NCI-H2107 treated with DMSO at 0.1 percent for 48 hours (cell line): Measurements from ENCODE around the gene DDAH2.

Experiments
- DNase-seq: peaks from one replicate; lab custom pipeline; 2025; ENCODE audit not compliant: unreplicated experiment; lab: John Stamatoyannopoulos, UW

The DDAH2 gene

DNA sequence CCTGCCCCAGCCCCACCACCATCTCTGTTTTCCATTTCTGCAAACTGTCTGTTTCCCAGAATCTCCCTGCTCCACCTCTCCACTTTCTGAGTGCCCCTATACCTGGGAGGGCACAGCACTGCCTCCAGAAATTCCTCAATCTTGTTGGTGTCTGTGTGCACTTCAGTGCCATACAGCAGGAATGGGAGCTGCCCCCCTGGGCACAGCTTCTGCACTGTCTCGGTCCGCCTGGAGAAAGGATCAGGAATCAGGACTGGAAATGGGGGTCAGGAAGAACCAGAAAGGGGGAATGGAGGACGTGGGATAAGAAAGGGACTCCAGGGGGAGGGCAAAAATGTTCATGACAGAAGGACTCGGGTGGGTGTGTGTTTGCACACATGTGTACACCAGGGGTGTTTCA, 4.6 kb upstream of the DDAH2 start:
- DNase-seq, result no peak

DNA sequence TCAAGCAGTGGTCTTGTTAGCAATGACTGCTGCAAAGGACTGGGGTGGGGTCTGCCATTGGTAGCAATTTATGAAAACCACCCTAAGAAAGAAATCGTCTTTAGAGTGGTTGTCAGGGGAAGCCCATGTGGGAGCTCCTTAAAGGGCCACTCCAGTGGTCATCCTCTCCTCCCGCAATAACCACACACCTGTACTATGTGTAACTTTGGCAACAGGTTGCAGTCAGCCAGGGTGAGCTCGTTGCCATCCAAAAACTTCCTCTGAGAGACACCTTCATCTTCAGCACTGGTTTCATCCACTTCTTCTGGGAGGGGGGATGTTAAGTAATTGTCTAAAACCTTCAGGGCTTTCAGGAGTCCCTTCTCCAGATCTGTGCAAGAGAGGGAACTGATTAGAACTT, 2.9 kb upstream of the DDAH2 start:
- DNase-seq, result no peak

DNA sequence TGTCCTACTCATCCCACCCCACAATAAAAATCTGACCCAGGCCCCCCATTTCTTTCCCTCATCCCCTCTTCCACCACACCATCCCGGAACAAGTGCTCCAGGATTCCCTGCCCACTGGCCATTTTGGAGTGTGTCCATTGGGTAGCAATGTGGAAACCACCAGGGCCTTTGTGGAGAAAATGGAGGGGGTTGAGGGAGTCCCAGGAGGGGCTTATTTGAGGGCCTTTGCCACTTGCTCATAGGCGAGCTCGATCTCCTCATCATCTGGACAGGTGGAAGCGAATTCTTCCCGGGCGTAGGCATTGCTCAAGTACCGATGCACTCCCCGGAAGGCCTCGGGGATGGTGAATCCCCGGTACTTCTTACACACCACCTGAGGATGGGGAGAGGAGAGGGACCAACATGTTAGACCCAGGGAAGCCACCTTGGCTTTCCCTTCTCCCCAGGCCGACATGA, 1.6 kb upstream of the DDAH2 start:
- DNase-seq, result no peak

DNA sequence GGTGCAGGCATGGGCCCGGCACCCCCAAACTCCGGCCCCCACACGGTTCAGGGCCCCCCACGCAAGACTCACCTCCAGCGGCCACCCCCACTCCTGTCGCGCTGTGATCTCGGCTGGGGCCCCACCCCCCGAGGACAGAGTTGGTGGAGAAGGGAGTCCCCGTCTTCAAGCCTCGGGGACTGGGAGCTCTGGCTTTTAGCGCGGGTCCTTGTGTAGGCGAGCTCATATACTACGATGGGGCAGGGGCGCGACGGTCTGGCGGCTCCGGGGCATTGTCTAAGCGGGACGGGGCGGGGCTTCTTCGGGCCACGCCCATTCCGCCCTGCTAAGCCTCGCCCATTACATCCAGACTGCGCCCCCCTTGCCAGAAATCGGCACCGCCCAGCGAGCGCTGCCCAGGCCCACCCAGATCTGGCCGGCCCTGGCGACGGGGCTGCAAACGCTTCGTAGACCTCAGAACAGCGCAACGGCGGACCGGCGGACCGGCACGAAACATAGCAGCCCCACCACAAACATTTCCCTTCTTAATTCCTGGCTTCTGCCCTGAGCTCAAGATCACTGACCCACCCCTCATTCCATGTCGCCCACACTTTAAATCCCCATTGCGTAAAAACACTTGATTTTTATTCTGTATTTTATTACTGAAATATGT, 1.0 kb upstream of the DDAH2 start:
- no peak for DNase-seq

DNA sequence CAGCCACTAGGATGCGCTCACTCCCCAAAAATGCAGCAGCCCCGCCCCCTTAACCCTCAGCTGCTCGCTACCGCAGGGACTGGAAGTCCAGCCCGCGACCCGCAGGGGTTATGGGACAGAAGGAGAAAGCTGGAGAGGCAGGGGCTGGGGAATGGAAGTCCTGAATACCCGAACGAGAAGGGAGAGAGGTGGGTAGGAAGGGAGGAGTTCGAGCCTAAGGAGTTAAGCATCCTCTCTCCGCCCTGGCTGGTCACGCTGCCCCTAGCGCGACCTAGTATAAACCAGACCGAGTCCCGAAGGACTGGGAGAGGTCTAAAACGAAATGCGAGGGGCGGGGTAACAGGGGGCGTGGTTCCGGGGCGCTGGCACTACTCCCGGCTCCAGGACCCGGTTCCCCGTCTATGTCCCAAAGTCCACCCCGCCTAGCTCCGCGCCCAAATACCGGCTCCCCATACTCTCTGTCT, 448 bp upstream of the DDAH2 start:
- no peak for DNase-seq

DNA sequence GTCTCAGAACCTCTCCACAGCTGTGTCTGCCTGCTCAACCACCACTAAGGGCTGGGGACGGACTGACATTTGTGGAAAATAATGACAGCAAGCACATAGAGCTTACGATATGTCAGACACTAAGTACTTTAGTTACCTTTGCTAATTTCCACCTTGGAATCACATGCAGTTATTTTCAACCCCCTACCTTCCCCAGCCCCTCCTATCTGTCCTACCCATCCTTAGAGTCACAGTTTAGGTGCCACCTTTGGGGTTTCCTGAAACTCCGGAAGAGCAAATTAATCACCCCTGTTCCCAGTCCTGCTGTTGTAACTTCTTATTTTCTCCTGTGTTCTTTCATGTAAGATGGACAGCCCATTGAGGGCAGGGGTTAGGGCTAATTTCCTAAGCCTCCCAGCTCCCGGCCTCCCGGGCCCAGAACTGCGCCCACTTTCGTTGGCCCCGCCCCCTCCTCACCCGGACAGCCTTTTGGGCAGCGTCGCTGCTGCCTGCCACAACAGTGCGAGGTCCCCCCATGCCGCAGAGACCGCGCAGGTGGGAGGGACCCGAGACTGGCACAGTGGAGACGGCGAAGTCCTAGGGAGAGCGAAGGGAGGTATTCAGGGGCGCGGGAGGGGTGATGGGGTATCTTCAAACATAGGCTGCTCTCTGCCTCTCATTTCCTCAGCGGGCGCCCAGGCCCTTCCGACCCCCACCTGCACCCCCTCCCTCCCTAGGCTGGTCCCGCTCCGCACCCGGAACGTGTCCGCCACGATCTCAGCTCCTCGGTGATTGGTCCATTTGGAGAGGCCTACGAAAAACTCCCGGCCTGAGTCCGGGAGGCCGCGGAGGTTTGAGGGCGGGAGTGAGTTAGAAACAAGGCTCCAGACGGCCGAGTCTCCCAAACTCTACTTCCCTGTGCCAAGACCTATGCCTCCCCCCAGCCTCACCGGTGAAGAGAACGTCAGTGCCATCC, 1.1 kb downstream of the DDAH2 start:
- no peak for DNase-seq

DNA sequence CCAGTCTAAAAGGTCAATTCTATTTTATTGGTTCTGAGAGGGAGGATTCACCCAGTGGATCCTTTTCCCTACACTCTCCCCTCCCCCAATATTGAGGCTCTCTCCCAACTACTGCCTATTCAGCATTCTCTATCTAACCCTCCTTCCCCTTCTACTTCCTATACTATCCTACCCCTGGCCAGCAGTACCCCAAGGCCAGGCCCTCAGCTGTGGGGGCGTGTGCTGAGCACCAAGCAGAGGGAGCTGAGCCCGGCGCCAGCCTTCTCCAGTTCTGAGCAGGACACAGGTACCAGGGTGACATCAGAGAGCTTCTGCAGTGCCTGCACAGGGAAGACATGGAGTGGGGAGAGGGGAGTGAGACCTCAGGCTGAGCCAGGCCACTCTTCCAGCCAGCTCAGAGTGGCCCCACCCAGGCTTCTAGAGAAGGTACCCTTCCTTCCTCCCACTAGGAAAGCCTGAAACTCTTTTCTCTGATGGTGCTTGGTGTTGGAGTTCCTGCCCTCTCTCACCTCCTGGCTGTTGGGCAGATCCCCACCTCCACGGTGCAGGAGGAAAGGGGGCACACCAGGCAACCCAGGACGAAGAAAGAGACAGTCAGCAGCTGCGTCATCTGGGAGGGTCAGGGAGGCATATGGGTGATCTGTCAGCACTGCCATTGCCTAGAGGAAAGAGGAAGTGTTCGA, 1.9 kb downstream of the DDAH2 start:
- no peak for DNase-seq

DNA sequence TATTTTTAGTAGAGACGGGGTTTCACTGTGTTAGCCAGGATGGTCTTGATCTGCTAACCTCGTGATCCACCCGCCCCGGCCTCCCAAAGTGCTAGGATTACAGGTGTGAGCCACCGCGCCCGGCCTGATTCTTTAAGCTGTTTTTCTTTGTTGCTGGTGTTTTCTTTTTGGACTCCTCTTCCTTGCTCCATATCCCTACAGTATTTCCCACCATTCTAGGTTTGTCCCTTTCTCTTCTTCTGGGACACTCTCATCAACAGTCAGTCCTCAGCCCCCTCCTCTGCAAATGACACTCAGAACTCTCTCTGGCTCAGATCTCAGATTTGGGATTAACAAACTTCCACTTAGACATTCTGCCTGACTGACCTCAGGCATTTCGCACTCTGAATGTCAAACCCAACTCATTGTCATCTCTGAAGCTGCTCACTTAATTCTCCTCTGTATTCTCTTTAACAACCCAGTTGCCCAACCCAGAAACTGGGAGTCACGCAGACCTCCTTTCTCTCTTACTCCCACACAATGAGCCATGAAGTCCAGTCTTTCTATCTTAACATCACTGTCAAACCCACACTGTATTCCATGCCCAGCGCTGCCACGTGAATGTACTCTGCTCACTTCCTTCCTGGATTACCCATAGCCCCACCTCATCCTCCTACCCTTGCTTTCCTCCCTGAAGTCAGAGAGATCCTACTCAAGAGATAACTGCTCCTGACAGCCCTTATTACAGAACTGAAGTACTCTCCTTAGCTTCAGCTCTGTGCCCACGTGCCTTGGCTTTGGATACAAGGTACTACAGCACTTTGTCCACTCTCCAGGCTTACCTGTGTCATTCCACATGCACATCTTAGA, 3.4 kb downstream of the DDAH2 start:
- DNase-seq, result no peak

DNA sequence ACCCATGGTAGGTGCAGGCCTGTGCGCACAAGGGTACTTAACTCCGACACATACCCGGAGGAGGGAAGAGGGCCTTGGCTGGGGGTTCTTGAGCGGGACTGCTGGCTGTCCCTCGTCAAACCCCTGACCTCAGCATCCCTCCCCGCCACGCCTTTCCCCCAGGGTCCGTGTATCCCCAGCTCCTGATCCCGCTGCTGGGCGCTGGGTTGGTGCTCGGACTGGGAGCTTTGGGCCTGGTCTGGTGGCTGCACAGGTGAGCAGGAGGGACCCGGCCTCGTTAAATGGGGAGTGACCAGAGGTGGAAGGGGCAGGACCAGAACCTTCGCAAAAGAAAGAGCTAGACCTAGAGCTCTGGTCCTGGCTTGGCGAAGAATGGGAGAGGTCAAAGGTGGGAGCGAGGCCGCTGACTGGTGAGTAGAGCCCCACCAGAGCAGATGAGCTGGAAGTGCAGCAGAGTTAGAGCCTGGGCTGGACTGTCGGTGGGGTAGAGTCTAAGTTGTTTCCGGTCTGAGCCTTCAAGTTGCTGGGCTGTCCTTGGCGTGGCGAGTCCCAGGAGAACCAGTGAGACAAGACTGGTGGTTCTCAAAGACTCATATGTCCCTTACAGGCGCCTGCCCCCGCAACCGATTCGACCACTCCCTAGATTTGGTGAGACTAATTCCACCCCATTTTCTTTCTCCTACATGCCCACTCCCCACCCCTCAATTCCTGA, 5.0 kb downstream of the DDAH2 start:
- DNase-seq, result no peak

DNA sequence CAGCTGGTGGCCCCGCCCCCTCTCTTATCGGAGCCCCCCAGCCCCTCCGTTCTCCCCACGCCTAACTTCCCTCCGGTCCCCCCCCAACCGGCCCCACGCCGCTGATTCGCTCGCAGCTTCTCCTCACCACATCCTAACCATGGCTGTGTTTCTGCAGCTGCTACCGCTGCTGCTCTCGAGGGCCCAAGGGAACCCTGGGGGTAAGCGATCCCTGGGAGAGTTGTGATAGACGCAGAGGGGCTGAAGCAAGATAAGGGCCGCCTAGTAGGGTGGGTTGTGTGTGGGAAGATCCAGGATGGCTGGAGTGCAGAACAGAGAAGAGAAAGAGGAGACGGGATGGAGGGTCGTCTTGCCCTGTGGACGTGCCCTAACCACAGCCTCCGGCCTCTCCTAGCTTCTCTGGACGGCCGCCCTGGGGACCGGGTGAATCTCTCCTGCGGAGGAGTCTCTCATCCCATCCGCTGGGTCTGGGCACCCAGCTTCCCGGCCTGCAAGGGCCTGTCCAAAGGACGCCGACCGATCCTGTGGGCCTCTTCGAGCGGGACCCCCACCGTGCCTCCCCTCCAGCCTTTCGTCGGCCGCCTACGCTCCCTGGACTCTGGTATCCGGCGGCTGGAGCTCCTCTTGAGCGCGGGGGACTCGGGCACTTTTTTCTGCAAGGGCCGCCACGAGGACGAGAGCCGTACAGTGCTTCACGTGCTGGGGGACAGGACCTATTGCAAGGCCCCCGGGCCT, 5.7 kb downstream of the DDAH2 start, which contains the start of gene MPIG6B:
Gene MPIG6B, plus strand, starts transcription at position 129 of the 735 bp plus-strand sequence. Its CDS starts 11 bp downstream, at position 140.
- no peak for DNase-seq

DNA sequence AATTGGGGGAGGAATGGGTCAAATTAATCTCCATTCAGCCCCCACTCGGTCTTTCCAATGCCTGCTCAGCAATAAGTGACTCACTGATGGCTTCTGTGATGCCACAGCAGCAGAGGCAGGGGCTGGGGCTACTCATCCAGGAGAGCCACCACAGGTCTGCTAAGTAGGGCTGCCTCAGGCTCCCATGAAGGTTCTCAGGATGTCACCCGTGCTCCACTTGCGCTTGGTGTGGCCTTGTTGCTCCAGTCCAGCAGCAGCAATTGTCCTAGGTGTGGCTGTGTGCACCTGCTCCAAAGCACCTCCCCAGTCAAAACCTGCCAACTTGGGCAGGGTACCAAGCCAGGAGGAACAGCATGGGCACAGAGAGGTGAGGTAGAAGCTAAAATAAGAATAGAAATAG, 6.9 kb downstream of the DDAH2 start:
- no peak for DNase-seq

DNA sequence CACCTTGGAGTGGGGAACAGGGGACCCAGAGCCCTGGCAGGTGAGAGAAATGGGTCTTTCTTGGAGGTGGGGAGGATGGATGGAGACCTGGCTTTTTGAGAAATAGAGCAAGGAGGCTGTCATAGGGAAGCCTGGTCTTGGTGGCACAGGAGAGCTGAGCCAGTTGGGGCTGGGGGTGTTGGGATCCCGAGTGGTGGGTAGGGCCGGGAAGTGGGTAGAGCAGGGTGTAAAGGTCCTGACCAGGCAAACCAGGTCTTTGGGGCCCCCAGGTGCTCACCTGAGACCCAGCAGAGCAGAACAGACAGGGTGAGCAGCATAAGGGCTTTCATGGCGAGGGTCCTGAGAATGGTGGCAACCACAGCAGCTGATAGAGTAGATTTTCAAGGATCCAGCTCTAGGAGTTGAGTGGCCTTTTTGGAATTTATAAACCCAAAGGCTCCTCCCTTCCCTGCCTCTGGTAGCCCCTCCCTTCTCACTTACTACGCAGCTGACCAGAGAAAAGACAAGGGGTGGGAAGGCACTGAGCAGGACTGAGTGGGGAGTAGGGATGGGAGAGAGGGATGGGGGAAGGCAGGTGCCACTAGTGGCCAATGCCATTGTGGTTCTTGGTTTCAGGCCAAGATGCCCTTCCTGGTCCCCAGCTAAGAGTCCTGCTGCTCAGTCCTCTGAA, 7.6 kb downstream of the DDAH2 start, which contains the start of gene LY6G6C:
Gene LY6G6C, minus strand, starts transcription at position 396 of the 670 bp plus-strand sequence. Its CDS starts 67 bp downstream, at position 329.
- DNase-seq, result no peak

DNA sequence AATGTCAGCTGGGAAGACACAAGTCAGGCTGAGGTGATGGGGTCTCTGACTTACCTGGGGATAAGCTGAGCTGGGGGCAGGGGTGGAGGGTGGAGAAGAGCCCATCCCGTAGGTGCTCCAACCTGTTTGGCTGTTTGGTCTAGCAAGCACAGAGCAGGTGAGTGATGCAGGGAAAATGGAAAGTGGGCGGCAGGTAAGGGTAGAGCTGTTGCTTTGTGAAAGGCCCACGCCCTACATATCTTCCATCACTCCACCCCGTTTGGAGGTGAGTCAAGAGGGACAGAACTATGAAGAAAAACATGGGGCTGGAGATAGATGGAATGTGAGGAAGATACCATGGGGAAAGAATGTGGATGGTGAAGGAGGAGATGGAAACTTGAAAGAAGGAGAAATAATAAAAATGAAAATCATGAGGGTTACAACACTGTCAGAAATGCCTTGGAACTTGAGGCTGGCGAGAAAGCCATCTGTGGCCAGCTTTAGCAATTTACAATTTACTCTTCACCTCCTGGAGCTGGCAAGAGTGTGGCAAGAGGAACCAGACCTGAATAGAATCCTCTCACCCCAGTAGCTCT, 8.8 kb downstream of the DDAH2 start:
- DNase-seq, result no peak

DNA sequence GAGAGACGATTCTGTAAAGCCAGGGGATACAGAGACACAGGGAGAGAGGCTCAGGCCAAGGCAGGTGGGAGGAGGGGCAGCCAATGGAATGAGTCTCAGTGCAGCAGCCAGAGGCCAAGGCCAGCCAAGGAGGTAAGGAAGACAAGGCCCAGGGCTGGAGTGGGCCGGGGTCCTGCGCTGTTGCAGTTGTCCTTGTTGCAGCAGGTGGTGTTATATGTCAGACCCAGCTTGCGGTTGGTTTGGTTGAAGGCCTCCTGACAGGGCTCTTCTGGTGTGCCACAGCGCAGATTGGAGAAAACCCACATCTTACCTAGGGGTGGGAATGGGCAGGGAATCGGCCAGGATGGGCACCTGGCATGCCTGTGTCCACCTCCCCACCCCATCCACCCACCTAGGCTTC, 10.1 kb downstream of the DDAH2 start:
- no peak for DNase-seq

DNA sequence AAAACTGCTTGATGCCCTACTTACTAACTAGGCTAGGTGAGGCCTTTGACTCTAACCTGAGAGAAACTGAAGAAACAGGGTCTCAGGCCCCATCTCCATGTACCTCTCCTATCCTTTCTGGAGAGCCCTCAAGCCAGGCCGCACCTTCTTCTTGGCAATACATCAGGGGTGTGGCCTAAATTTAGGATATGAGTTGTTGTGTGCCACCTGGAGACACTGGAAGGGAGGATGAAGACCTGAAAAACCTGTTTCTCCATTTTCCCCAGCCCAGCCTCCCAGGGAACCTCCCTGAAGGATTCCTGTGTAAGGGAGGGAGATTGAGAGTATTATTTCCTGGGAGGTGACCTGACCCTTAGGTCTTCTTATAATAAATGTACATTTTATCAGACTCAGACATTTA, 10.8 kb downstream of the DDAH2 start:
- no peak for DNase-seq

DNA sequence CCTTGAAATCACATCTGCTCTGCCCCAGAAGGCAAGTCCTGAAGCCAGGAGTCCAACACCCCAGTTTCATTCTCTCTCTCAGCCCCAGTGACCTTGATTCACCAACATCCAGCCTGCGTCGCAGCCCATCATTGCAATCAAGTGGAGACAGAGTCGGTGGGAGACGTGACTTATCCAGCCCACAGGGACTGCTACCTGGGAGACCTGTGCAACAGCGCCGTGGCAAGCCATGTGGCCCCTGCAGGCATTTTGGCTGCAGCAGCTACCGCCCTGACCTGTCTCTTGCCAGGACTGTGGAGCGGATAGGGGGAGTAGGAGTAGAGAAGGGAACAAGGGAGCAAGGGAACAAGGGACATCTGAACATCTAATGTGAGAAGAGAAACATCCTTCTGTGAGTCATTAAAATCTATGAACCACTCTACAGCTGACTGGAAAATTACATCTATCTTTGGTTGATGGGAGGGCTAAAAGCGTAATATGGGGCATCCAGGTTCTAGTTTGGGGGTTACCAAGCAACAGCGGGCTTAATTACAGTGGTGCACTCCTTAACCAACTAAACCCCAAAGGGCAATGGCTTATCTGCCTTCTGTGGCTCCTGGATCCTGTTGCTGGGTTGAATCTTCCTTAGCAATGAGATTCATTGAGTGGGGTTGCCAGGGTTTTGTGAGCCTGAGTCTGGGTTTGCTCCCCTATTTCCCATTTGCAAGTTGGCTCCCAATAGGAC, 11.4 kb downstream of the DDAH2 start:
- no peak for DNase-seq
